Measurements from ENCODE around the gene PDE6D. TPM values are rescaled to one million over a fixed set of nuclear protein-coding genes. Genes with fewer than 3 reads are reported as not detected.
A peak's percentile ranks its signal among the peaks of the same experiment; 100 is the strongest.

Gene PDE6D
- total RNA-seq, 3 donors from 2014 or later = 24.2 to 28.5 (median 25.6) TPM

GRCh38 chr2:231816327-231817026, 35.4 kb upstream of the PDE6D start:
- intact Hi-C loops (cut with DNase I; ENCODE audit: low total_unique reads) = no loop called here
- no peak overlapping the region for H3K4me3 ChIP-seq
- H3K36me3 ChIP-seq = no peaks in the 10 kb centered on the region
- TF ChIP-seq POLR2AphosphoS5 (IDR thresholded peaks at IDR 0.05) = no peak
- no peak for TF ChIP-seq CTCF (IDR thresholded peaks at IDR 0.05)
- TF ChIP-seq POLR2A (IDR thresholded peaks at IDR 0.05) = no peak
- no peaks in the 10 kb centered on the region for H3K27me3 ChIP-seq
- DNase-seq (ENCODE audit: low spot score in 2 of 2) = no peak
- H3K27ac ChIP-seq = no peak overlapping the region
- peaks cover 0 to 11% of the 10 kb centered on the region in 2 donors for H3K9me3 ChIP-seq
- H3K4me1 ChIP-seq = no peaks in the 10 kb centered on the region

- H3K9me3 ChIP-seq = peaks cover 0 to 9% of the 10 kb centered on the region in 2 donors
- no peak overlapping the region for H3K27ac ChIP-seq
- peaks cover 16% of the 10 kb centered on the region for H3K36me3 ChIP-seq
- intact Hi-C loops (cut with DNase I; ENCODE audit: low total_unique reads) = no loop called here
- no peak for TF ChIP-seq POLR2AphosphoS5 (IDR thresholded peaks at IDR 0.05)
- TF ChIP-seq POLR2A (IDR thresholded peaks at IDR 0.05) = no peak
- TF ChIP-seq CTCF (IDR thresholded peaks at IDR 0.05) = no peak
- no peaks in the 10 kb centered on the region for H3K27me3 ChIP-seq
- H3K4me3 ChIP-seq = no peak overlapping the region
- no peak for DNase-seq (ENCODE audit: low spot score in 2 of 2)
- no peaks in the 10 kb centered on the region for H3K4me1 ChIP-seq
Measured at GRCh38 chr2:231810905-231811304, 29.8 kb upstream of the PDE6D start.

- TF ChIP-seq CTCF (IDR thresholded peaks at IDR 0.05) (no peak), POLR2AphosphoS5 (IDR thresholded peaks at IDR 0.05) (no peak), POLR2A (IDR thresholded peaks at IDR 0.05) (no peak)
- Histone ChIP-seq H3K36me3 (peaks cover 16% of the 10 kb centered on the region), H3K9me3 (no peaks in the 10 kb centered on the region), H3K4me1 (no peaks in the 10 kb centered on the region), H3K27ac (no peak overlapping the region), H3K4me3 (no peak overlapping the region), H3K27me3 (no peaks in the 10 kb centered on the region)
- DNase-seq (ENCODE audit: low spot score in 2 of 2) = no peak
- intact Hi-C loops (cut with DNase I; ENCODE audit: low total_unique reads) = no loop called here
Measured at GRCh38 chr2:231807020-231807419, 25.9 kb upstream of the PDE6D start.

GRCh38 chr2:231803501-231804138, 22.5 kb upstream of the PDE6D start:
- Histone ChIP-seq H3K4me1 (no peaks in the 10 kb centered on the region), H3K4me3 (no peak overlapping the region), H3K36me3 (peaks cover 9% of the 10 kb centered on the region), H3K27me3 (no peaks in the 10 kb centered on the region), H3K27ac (no peak overlapping the region), H3K9me3 (no peaks in the 10 kb centered on the region)
- intact Hi-C loops (cut with DNase I; ENCODE audit: low total_unique reads) = no loop called here
- TF ChIP-seq POLR2A (IDR thresholded peaks at IDR 0.05) (no peak), POLR2AphosphoS5 (IDR thresholded peaks at IDR 0.05) (no peak), CTCF (IDR thresholded peaks at IDR 0.05) (no peak)
- no peak for DNase-seq (ENCODE audit: low spot score in 2 of 2)

- no peaks in the 10 kb centered on the region for H3K36me3 ChIP-seq
- TF ChIP-seq CTCF (IDR thresholded peaks at IDR 0.05) (peak in 1 of 3 donors; percentile 15), POLR2A (IDR thresholded peaks at IDR 0.05) (no peak), POLR2AphosphoS5 (IDR thresholded peaks at IDR 0.05) (no peak)
- no peaks in the 10 kb centered on the region for H3K4me1 ChIP-seq
- H3K4me3 ChIP-seq = no peak overlapping the region
- H3K27ac ChIP-seq = no peak overlapping the region
- H3K27me3 ChIP-seq = no peaks in the 10 kb centered on the region
- no peaks in the 10 kb centered on the region for H3K9me3 ChIP-seq
- intact Hi-C loops (cut with DNase I; ENCODE audit: low total_unique reads) = no loop called here
- DNase-seq (ENCODE audit: low spot score in 2 of 2) = no peak
Measured at GRCh38 chr2:231800493-231801091, 19.5 kb upstream of the PDE6D start.
